Cortex of kidney (tissue), 1 donor: ENCODE data around the gene FAM136A.
"Not testable (repeated sequence)": the region's sequence is repeated elsewhere in the genome, so short reads cannot be mapped to it uniquely, and the experiment has no call there.

Experiments
- DNase-seq: peaks from one replicate; lab custom pipeline; 2025; lab: John Stamatoyannopoulos, UW

Gene FAM136A

GRCh38 chr2:70297828-70298227, 4.0 kb downstream of the FAM136A start:
- not testable (repeated sequence) for DNase-seq

GRCh38 chr2:70283500-70284191, 18.2 kb downstream of the FAM136A start:
- DNase-seq = no peak

- DNase-seq = no peak
These were observed 19.4 kb downstream of the FAM136A start for GRCh38 chr2:70282439-70282838.

DNA sequence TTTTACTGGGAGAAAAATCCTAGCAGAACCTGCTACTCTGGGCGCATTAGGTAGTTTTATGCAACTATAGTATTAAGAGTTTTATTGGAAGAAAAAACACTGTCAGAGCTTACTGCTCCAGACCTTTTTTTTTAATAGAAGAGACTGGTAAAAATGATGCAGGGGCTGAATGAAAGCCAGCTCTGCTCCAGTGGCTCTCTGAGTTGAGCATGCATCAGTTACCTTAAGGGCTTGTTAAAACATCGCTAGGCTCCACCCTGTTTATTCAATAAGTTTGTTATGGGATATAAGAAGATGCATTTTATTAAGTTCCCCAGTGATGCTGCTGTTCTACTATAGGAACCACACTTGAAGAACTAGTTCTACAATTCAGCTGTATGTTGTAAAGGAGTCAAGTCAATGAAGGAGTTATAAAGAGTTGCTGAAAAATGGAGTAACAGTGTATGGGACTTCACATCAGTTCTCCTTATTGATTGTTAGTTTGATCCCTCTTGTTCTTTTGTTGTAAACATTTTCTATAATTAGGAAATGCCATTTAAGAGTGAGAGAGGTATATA, 21.5 kb downstream of the FAM136A start:
- no peak for DNase-seq

- DNase-seq = no peak
These were observed 31.5 kb downstream of the FAM136A start for GRCh38 chr2:70270323-70270722.

GRCh38 chr2:70269422-70270302, 32.2 kb downstream of the FAM136A start:
- not testable (repeated sequence) for DNase-seq

DNA sequence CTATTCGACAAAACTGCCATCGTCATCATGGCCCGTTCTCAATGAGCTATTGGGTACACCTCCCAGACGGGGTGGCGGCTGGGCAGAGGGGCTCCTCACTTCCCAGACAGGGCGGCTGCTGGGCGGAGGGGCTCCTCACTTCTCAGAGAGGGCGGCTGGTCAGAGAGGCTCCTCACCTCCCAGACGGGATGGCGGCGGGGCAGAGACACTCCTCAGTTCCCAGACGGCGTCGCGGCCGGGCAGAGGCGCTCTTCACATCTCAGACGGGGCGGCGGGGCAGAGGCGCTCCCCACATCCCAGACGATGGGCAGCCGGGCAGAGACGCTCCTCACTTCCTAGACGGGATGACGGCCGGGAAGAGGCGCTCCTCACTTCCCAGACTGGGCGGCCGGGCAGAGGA, 34.9 kb downstream of the FAM136A start:
- DNase-seq = not testable (repeated sequence)

DNA sequence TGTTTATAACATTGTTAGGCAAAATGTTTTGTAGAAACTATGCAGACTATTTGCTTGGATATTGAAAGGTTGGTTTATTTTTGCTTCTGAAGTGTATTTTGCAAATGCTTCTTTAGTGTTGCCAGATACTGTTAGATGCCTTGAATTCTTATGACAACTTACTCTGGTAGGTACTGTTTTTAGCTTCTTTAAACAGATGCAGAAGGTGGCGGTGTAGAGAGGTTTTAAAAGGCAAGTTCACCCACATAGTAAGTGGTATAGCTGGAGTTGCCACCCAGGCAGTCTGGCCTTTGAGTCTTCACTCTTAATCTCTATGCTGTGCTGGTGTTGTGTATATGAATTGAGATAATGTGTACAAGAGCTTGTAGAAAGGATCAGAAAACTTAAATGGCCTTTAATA, 40.4 kb downstream of the FAM136A start:
- no peak for DNase-seq

- DNase-seq = no peak
These were observed 43.4 kb downstream of the FAM136A start for GRCh38 chr2:70258532-70258875.

DNA sequence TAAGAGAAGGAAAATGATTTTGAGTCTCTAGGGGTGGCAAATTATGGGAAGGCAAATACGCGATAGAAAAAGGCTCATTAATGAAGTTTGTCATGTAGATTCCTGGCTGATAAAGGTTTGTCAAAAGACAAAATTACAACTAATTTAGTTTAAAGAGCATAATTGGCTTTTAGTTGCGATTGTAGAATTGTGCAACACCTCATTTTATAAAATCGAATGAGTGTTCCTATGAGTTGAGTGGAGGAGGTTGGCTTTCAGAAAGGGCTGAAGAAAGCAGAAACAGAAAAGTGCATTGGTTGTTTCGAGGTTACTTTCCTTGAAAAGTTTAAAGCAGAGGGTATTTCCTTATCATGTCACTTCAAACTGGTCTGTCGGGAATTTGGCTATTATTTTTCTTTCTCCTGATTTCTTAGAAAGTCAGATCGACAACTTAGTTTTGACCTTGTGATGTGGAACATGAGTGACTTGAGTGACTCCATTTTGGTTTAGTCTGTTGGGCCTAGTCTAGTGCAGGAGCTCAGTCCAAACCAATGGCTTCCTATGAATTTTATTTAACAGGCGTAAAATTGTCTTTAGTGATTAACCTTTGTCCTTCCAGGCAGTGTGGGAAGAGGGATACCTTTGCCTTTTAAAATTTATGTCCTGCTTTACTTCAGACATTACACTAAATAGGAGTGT, 46.1 kb downstream of the FAM136A start:
- no peak for DNase-seq

GRCh38 chr2:70250434-70250833, 51.4 kb downstream of the FAM136A start:
- DNase-seq = no peak

DNA sequence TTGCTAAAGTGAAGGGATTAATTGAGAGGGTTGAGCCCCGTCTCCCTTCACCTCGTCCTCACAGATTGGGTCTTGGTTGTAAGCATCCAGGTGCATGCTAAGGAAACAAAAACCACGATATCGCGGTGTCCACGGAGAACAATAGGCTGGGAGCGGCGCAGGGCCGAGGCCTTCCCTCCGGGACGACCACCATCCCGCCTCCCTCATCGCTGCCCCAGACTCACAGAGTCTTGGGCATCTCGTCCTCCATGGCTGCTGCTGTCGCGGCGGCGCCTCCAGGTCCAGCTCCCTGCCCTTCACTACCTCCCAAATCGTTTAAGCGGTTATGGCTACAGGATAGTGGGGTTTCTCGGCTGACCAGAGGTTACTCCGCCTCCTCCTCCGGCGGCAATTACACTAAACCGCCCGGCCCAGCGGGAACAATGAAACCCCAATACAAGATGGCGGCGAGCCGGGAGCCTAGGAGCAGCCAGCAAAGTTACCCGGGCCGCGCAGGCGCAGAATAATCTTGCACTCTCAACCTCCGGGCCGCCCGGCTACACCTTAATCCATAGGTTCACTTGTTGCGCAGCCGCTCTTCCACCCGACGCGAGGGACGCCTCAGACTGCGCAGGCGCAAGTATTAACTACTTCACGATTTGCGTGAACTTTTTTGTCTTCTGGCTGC, 53.6 kb downstream of the FAM136A start, which contains the start of gene TIA1:
TIA1 (minus strand) TSS at position 448 of the 667 bp plus-strand sequence; CDS start at position 250, 198 bp downstream.
- no peak for DNase-seq

- DNase-seq = no peak
These were observed 54.3 kb downstream of the FAM136A start for GRCh38 chr2:70247364-70248180.
